HS-5 (cell line): ENCODE results near the gene PEAK1.

Experiments used
- DNase-seq: peaks from one replicate; pipeline ENCODE4 v3.0.0-alpha.2; 2012; ENCODE audit warnings: low read depth

Gene PEAK1

GRCh38 chr15:77058468-77058867 is 361.4 kb downstream of the PEAK1 start:
- no peak for DNase-seq

- no peak for DNase-seq
Measured at GRCh38 chr15:77057685-77058084, 362.2 kb downstream of the PEAK1 start.

DNA sequence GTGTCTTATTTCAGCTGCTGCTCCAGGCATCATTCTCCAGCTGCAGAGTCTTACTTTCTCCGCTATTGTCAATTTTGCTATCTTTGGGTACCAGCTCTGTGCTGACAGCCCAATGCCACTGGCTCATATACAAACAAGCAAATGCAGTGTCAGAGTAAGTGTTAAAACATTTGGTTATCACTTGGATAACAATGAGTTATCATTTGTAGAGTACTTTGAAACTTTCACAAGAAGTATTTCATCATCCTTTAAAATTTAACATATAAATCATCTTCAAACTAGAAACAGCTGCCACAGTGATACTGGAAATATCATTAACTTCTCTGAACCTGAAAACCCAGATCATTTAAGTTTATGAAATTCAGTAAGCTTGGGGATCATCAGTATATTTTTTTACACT is 362.8 kb downstream of the PEAK1 start:
- DNase-seq: no peak

GRCh38 chr15:77053709-77054108 is 366.2 kb downstream of the PEAK1 start:
- no peak for DNase-seq

GRCh38 chr15:77052556-77052955 is 367.3 kb downstream of the PEAK1 start:
- no peak for DNase-seq
